ENCODE data around the gene HPS6.
"Not testable (repeated sequence)": the region's sequence is repeated elsewhere in the genome, so short reads cannot be mapped to it uniquely, and the experiment has no call there.

HPS6 gene

GRCh38 chr10:102064868-102065560, at the start of gene HPS6:
Gene HPS6 (plus strand): TSS chr10:102065349. CDS start chr10:102065475, 126 bp downstream.
- DNase-seq = peak; percentile 34

- no peak for DNase-seq
Observed at GRCh38 chr10:102016416-102016815, 48.7 kb upstream of the HPS6 start.

DNA sequence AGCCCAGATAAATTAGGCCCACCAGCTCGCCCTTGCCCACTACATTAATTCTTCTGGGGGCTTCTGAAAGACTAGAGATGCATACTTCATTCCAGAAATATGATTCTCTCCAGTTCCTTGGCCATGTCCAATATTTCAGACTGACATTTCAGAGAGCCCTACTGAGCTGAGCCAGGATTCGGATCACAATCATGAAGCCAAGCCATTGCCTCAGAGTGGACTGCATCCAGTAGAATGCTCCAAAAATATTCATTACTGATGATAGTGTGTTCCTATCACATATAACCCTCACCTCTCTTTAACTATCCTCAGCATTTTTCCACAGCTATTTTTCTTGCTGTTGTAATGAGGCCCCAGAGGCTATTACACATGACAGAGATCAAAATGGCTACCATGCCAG, 47.9 kb upstream of the HPS6 start:
- no peak for DNase-seq

- no peak for DNase-seq
Observed at GRCh38 chr10:102020938-102021337, 44.2 kb upstream of the HPS6 start.

DNA sequence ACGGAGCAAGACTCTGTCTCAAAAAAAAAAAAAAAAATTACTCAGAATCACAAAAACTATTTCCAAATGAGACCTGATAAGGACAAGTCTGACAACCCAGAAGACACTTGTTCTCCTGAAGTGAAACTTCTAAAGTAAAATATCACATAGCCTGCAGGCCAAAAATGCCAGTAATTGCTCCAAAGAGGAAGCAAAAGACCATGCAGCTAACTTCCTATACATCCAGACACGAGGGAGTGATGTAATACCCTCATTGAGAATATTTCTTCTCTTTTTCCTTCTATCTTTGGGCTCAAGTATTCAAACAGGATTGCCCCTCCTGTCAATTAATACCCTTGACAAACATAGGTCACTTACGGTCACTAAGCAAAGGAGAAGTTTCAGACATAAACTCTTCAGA, 40.4 kb upstream of the HPS6 start:
- DNase-seq = peak; percentile 30

- no peak for DNase-seq
Observed at GRCh38 chr10:102027261-102027660, 37.9 kb upstream of the HPS6 start.

GRCh38 chr10:102033787-102034186, 31.4 kb upstream of the HPS6 start:
- DNase-seq = no peak

- not testable (repeated sequence) for DNase-seq
Observed at GRCh38 chr10:102035807-102036206, 29.3 kb upstream of the HPS6 start.

DNA sequence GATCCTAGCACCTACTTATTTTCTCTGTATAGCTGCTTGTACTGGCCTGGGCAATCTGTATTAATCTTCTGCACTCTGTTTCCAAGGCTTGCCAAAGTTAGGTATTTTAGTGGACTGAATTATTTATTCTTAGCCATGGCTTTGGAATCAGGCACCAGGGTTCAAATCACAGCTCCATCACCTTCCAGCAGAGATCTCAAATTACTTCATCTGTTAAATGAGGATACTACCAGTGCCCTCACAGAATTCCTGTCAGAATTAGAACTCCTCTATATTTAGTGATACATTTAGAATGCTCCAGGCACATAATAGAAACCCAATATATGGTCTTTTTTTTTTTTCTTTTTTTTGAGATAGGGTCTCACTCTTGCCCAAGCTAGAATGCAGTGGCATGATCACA, 26.7 kb upstream of the HPS6 start:
- no peak for DNase-seq

- no peak for DNase-seq
Observed at GRCh38 chr10:102040305-102041050, 24.7 kb upstream of the HPS6 start.

DNA sequence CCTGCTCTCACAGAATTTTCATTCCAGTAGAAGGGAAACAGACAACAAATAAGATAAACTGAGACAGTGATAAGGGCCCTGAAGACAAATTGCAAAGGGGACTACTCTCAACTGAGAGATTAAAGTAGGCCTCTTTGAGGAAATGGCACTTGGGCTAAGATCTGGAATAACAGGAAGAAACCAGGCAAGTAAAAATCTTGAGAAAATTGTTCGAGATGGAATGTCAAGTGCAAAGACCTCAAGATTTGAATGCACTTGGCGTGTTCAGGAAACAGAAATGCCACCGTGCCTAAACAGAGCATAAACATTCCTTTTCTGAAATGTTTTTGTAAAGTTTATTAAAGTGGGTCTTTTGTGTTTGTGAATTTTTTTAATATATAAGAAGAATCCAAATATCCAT, 19.9 kb upstream of the HPS6 start:
- DNase-seq = no peak

- DNase-seq = no peak
Observed at GRCh38 chr10:102046095-102046494, 19.1 kb upstream of the HPS6 start.

GRCh38 chr10:102054881-102055646, 10.1 kb upstream of the HPS6 start:
- not testable (repeated sequence) for DNase-seq

- peak; percentile 82 for DNase-seq
Observed at GRCh38 chr10:102055647-102056419, 9.3 kb upstream of the HPS6 start, which contains the start of gene ARMH3. Gene ARMH3 (minus strand): TSS chr10:102056173. CDS start chr10:102040114, 16,059 bp downstream.

DNA sequence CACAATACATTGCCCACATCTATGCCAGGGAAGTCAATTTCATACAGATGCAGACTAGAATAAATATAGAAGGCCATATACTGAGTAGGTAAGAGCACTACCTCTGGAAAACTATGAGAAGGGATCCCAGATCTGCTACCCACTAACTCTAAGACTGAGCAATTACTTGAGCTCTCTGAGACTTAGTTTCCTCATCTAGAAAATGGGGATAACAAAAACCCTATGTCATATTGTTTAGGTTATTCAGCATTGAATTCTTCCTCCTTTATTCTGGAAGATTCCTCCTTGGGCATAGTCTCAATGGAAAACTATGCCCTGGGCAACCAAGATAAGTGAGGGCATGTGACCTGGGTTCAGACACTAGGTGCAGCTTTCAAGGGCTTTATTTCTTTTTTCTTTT, 5.2 kb upstream of the HPS6 start:
- no peak for DNase-seq

GRCh38 chr10:102064503-102064867, 664 bp upstream of the HPS6 start:
- no peak for DNase-seq

- DNase-seq = no peak
Observed at GRCh38 chr10:102065561-102066398, 631 bp downstream of the HPS6 start.

DNA sequence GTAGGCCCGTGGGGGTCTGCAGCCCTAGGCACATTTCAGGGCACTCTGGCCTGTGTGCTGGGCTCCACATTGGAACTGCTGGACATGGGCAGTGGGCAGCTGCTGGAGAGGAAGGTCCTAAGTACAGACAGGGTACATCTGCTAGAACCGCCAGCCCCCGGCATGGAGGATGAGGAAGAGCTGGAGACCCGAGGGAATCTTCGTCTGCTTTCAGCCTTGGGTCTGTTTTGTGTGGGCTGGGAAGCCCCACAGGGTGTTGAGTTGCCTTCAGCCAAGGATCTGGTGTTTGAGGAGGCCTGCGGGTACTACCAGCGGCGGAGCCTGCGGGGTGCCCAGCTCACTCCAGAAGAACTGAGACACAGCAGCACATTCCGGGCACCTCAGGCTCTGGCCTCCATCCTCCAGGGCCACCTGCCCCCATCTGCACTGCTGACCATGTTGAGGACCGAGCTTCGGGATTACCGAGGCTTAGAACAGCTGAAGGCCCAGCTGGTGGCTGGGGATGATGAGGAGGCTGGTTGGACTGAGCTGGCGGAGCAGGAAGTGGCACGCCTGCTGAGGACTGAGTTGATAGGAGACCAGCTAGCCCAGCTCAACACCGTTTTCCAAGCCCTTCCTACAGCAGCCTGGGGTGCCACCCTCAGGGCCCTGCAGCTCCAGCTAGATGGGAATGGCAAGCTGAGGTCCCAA, 1.4 kb downstream of the HPS6 start:
- DNase-seq = no peak

DNA sequence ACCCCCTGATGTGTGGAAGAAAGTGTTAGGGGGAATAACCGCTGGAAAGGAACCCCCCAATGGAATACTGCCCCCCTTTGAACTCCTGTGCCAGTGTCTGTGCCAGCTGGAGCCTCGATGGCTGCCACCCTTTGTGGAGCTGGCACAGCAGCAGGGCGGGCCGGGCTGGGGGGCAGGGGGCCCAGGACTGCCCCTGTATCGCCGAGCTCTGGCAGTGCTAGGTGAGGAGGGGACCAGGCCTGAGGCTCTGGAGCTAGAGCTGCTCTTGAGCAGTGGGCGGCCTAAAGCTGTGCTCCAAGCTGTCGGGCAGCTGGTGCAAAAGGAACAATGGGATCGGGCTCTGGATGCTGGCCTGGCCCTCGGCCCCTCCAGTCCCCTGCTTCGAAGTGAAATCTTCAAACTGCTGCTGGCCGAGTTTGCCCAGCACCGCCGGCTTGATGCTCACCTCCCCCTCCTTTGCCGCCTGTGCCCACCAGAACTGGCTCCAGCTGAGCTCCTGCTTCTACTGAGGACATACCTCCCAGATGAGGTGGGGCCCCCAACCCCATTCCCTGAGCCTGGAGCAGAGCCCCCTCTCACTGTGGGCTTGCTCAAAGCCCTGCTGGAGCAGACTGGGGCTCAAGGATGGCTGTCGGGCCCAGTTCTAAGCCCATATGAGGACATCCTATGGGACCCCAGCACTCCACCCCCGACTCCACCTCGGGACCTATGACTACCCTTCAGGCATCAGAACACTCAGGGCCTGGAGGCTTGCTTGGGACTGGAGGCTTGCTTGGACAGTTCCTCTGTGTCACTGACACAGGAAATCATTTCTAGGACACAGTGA, 2.2 kb downstream of the HPS6 start:
- no peak for DNase-seq

DNA sequence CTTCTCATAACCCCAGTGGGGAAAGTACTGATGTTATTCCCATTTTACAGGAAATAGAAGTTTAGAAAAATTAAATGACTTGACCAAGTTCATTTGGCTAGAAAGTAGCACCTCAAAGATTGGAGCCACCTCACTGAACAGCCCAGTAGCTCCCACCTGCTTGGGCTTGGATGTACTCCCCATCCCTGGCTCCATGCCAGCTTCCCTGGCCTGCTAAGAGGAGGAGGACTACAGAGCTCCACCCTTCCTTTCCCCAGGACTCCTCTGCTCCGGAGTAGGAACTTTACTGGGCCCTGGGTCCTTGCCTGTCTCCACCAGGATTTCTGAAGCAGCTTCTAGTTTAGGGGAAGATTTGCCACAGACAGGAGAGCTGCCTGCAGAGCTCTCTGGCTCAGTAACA, 3.1 kb downstream of the HPS6 start:
- DNase-seq = no peak
